Measurements from ENCODE around the gene GBX1.

GRCh38 chr7:151143261-151144015 lies 24.1 kb downstream of the GBX1 start:
- no peak for TF ChIP-seq POLR2A (IDR thresholded peaks at IDR 0.05)
- TF ChIP-seq CTCF (IDR thresholded peaks at IDR 0.05) = no peak
